GM12878 (cell line): ENCODE results near the gene PRDM16. TPM values are rescaled to one million over a fixed set of nuclear protein-coding genes. Genes with fewer than 3 reads are reported as not detected.

Experiments
- ATAC-seq: fragments of 200-7000 bp; cut with Tn5 transposase; 3 replicates; pipeline ENCODE4 v1.9.1; 2020; ENCODE audit warnings: mild to moderate bottlenecking, moderate library complexity
- BruUV-seq: library from RNA; stranded (reverse); fragments of 400-500 nt; replicated peaks from 2 replicates; lab custom pipeline; 2021; lab: Mats Ljungman, UMichigan
- CTCF ChIA-PET: fragments of 300-600 bp; sonication (Branson Sonifier 250); formaldehyde crosslinking; extraction: SDS; loops from one replicate; lab custom pipeline; 2021; ENCODE audit warnings: inconsistent platforms; lab: Yijun Ruan, JAX
- POLR2A ChIA-PET: fragments of 350-600 bp; formaldehyde crosslinking; extraction: SDS; loops from one replicate; lab custom pipeline; 2021; ENCODE audit warnings: inconsistent platforms; lab: Charles Lee
- RAD21 ChIA-PET: fragments of 300-600 bp; sonication (Branson Sonifier 250); formaldehyde crosslinking; loops from one replicate; lab custom pipeline; 2023; ENCODE audit warnings: antibody characterized with exemption; ENCODE audit not compliant: unreplicated experiment; lab: Charles Lee
- SMC1A ChIA-PET: fragments of 300-600 bp; sonication (Branson Sonifier 250); formaldehyde crosslinking; loops from one replicate; lab custom pipeline; 2023; ENCODE audit not compliant: unreplicated experiment, uncharacterized antibody; lab: Charles Lee
- DNase-seq: peaks from one replicate; pipeline ENCODE4 v3.0.0-alpha.2; 2011; ENCODE audit warnings: low read depth, low spot score
- FAIRE-seq: peaks from 3 replicates; lab custom pipeline; 2011; peaks lifted over from hg19 to GRCh38; lab: Jason Lieb, UNC
- H2AFZ ChIP-seq: 2 replicates; pipeline ENCODE4 v1.6.0; 2011; ENCODE audit warnings: low read depth, low read length, control low read depth; ENCODE audit not compliant: control insufficient read depth
- H3K27ac ChIP-seq: 2 replicates; pipeline ENCODE4 v1.5.1; 2011; ENCODE audit warnings: control low read depth; ENCODE audit not compliant: control insufficient read depth, insufficient read depth
- H3K27me3 ChIP-seq, 2 experiments: replicated peaks in 1 of 2; 2 replicates each; pipeline versions ENCODE4 v1.6.0 to v1.6.1; 2011; ENCODE audit warnings: low read length in 1 of 2; ENCODE audit not compliant: control insufficient read depth in 2 of 2, insufficient read depth in 2 of 2
- H3K36me3 ChIP-seq, 2 experiments: 2 replicates each; pipeline ENCODE4 v1.5.1; 2011; ENCODE audit warnings: low read length in 1 of 2; ENCODE audit not compliant: control insufficient read depth in 2 of 2, insufficient read depth in 2 of 2
- H3K4me1 ChIP-seq: 2 replicates; pipeline ENCODE4 v1.6.1; 2011; ENCODE audit warnings: mild to moderate bottlenecking, low read length, moderate library complexity, mixed read lengths; ENCODE audit not compliant: control insufficient read depth, insufficient read depth
- H3K4me2 ChIP-seq: 2 replicates; pipeline ENCODE4 v1.6.0; 2011; ENCODE audit warnings: control low read depth; ENCODE audit not compliant: control insufficient read depth, insufficient read depth
- H3K4me3 ChIP-seq: fragments of 200-600 bp; sonication (generic); 2 replicates; pipeline ENCODE4 v1.5.1; 2016
- H3K79me2 ChIP-seq: 2 replicates; pipeline ENCODE4 v1.6.0; 2011; ENCODE audit warnings: low read length; ENCODE audit not compliant: control insufficient read depth, insufficient read depth
- H3K9ac ChIP-seq: 2 replicates; pipeline ENCODE4 v1.8.0; 2011; ENCODE audit warnings: low read length, control low read depth, mixed read lengths; ENCODE audit not compliant: control insufficient read depth, insufficient read depth
- H3K9me3 ChIP-seq: replicated peaks from 3 replicates; pipeline ENCODE4 v1.5.1; 2011; ENCODE audit warnings: mild to moderate bottlenecking, low read length; ENCODE audit not compliant: control insufficient read depth, insufficient read depth
- H4K20me1 ChIP-seq: 2 replicates; pipeline ENCODE4 v1.6.0; 2011; ENCODE audit not compliant: control insufficient read depth, insufficient read depth
- HCFC1 ChIP-seq: fragments of 150-350 bp; IDR thresholded peaks from 2 replicates; pipeline ENCODE4 v1.6.1; 2014; ENCODE audit warnings: low read length
- WGBS: methylation state at CpG from one replicate; pipeline ENCODE4 v1.1.6; 2016; ENCODE audit warnings: low lambda C conversion rate; ENCODE audit not compliant: insufficient replicate concordance, insufficient coverage; ENCODE audit errors: missing lambda C conversion rate; 5-methylcytosine and 5-hydroxymethylcytosine counted together
- in situ Hi-C: fragments of 300-500 bp; cut with MboI; formaldehyde crosslinking; loops from 9 replicates; pipeline ENCODE4 v1.14.3; 2018; ENCODE audit warnings: mixed read lengths
- intact Hi-C: fragments of 100-400 bp; cut with micrococcal nuclease; formaldehyde crosslinking; loops from one replicate; pipeline ENCODE4 v1.14.2; 2022; ENCODE audit not compliant: unreplicated experiment
- polyA plus RNA-seq, 11 experiments: library from polyadenylated mRNA; depleted of rRNA in 4 of 11; unstranded in 6 of 11; stranded (reverse) in 5 of 11; fragments of >200 nt; fragmentation: Nextera tagmentation in 4 of 11; fragmentation: Illumina TruSeq in 1 of 11; extraction: Ambion mirVana in 4 of 11; extraction: Trizol in 1 of 11; gene quantifications; 1 replicate in 1 of 11; 2 replicates in 10 of 11; pipeline versions ENCODE4 v1.2.1 to v1.2.3, GENCODE V29; 2011 to 2016; ENCODE audit warnings: inconsistent platforms in 2 of 11, missing spikeins in 2 of 11, low read depth in 1 of 11
- total RNA-seq, 4 experiments: library from RNA; depleted of rRNA in 3 of 4; stranded (reverse); fragments of >200 nt in 3 of 4; fragmentation: Illumina TruSeq in 1 of 4; extraction: Trizol in 1 of 4; gene quantifications; 2 replicates each; pipeline versions ENCODE4 v1.2.1 to v1.2.3, GENCODE V29; 2013 to 2021
- TF ChIP-seq, protein P1 (sequence below): fragments of 450-650 bp; IDR thresholded peaks from 2 replicates; pipeline ENCODE4 v1.6.1; 2017; ENCODE audit warnings: mild to moderate bottlenecking, moderate library complexity
- TF ChIP-seq, protein P2 (sequence below): fragments of 450-650 bp; IDR thresholded peaks from 2 replicates; pipeline ENCODE4 v1.6.1; 2018; ENCODE audit warnings: mild to moderate bottlenecking, low read depth, moderate library complexity; ENCODE audit not compliant: partially characterized antibody

Gene PRDM16
- total and polyA plus RNA-seq, 10 of the 15 experiments (the other 5 are each of a cell fraction or from before 2014, with no cell fraction given): 0.03 TPM; not detected in 9

DNA sequence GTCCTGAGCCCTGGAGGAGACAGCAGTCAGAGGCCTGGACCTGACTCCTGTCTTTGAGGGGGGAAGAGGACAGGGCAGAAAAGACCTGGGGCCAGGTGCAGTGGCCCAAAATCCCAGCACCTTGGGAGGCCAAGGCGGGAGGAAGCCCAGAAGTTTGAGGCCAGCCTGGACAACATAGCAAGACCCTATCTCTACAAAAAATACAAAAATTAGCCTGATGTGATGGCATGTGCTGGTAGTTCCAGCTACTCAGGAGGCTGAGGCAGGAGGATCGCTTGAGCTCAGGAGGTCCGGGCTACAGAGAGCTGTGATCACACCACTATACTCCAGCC, 280.9 kb downstream of the PRDM16 start (continued):
- TF ChIP-seq, protein P1, sequence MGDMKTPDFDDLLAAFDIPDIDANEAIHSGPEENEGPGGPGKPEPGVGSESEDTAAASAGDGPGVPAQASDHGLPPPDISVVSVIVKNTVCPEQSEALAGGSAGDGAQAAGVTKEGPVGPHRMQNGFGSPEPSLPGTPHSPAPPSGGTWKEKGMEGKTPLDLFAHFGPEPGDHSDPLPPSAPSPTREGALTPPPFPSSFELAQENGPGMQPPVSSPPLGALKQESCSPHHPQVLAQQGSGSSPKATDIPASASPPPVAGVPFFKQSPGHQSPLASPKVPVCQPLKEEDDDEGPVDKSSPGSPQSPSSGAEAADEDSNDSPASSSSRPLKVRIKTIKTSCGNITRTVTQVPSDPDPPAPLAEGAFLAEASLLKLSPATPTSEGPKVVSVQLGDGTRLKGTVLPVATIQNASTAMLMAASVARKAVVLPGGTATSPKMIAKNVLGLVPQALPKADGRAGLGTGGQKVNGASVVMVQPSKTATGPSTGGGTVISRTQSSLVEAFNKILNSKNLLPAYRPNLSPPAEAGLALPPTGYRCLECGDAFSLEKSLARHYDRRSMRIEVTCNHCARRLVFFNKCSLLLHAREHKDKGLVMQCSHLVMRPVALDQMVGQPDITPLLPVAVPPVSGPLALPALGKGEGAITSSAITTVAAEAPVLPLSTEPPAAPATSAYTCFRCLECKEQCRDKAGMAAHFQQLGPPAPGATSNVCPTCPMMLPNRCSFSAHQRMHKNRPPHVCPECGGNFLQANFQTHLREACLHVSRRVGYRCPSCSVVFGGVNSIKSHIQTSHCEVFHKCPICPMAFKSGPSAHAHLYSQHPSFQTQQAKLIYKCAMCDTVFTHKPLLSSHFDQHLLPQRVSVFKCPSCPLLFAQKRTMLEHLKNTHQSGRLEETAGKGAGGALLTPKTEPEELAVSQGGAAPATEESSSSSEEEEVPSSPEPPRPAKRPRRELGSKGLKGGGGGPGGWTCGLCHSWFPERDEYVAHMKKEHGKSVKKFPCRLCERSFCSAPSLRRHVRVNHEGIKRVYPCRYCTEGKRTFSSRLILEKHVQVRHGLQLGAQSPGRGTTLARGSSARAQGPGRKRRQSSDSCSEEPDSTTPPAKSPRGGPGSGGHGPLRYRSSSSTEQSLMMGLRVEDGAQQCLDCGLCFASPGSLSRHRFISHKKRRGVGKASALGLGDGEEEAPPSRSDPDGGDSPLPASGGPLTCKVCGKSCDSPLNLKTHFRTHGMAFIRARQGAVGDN: no peak

GRCh38 chr1:3350506-3351261, 281.7 kb downstream of the PRDM16 start:
- no peaks in the 10 kb centered on the region for H4K20me1 ChIP-seq
- POLR2A ChIA-PET: no interaction called here
- no peak overlapping the region for H2AFZ ChIP-seq
- H3K9me3 ChIP-seq: no peaks in the 10 kb centered on the region; the same call in 2 of the 3 replicates
- SMC1A ChIA-PET: no interaction called here
- no peak for TF ChIP-seq HCFC1
- TF ChIP-seq, protein P2, sequence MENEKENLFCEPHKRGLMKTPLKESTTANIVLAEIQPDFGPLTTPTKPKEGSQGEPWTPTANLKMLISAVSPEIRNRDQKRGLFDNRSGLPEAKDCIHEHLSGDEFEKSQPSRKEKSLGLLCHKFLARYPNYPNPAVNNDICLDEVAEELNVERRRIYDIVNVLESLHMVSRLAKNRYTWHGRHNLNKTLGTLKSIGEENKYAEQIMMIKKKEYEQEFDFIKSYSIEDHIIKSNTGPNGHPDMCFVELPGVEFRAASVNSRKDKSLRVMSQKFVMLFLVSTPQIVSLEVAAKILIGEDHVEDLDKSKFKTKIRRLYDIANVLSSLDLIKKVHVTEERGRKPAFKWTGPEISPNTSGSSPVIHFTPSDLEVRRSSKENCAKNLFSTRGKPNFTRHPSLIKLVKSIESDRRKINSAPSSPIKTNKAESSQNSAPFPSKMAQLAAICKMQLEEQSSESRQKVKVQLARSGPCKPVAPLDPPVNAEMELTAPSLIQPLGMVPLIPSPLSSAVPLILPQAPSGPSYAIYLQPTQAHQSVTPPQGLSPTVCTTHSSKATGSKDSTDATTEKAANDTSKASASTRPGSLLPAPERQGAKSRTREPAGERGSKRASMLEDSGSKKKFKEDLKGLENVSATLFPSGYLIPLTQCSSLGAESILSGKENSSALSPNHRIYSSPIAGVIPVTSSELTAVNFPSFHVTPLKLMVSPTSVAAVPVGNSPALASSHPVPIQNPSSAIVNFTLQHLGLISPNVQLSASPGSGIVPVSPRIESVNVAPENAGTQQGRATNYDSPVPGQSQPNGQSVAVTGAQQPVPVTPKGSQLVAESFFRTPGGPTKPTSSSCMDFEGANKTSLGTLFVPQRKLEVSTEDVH: no peak
- no peak overlapping the region for H3K4me2 ChIP-seq
- 16% methylated on average over 19 of the region's 20 CpGs for WGBS
- FAIRE-seq (no peak), ATAC-seq (no peak), DNase-seq (no peak)
- no peak overlapping the region for H3K9ac ChIP-seq
- H3K79me2 ChIP-seq: no peaks in the 10 kb centered on the region
- CTCF ChIA-PET: no interaction called here
- in situ Hi-C loops: no loop called here
- no peaks in the 10 kb centered on the region for H3K27me3 ChIP-seq
- RAD21 ChIA-PET: no interaction called here
- intact Hi-C loops: no loop called here
- H3K27ac ChIP-seq: no peak overlapping the region
- no peaks in the 10 kb centered on the region for H3K4me1 ChIP-seq
- no peak overlapping the region for H3K4me3 ChIP-seq
- H3K36me3 ChIP-seq: no peaks in the 10 kb centered on the region
- no TSS peak for BruUV-seq
